IPS-15b (cell line): ENCODE results near the gene ZBTB16.
"Not testable (repeated sequence)": the region's sequence is repeated elsewhere in the genome, so short reads cannot be mapped to it uniquely, and the experiment has no call there.

Experiments
- H3K27me3 ChIP-seq: one replicate; pipeline ENCODE4 v1.6.1; 2013; ENCODE audit warnings: low read length; ENCODE audit not compliant: control insufficient read depth, insufficient read depth
- H3K36me3 ChIP-seq: one replicate; pipeline ENCODE4 v1.6.1; 2013; ENCODE audit warnings: low read length; ENCODE audit not compliant: control insufficient read depth, insufficient read depth
- H3K4me1 ChIP-seq: one replicate; pipeline ENCODE4 v1.6.1; 2013; ENCODE audit warnings: mild to moderate bottlenecking, low read length; ENCODE audit not compliant: control insufficient read depth, insufficient read depth
- H3K4me3 ChIP-seq: one replicate; pipeline ENCODE4 v1.5.1; 2013; ENCODE audit warnings: low read depth, low read length
- H3K9ac ChIP-seq: one replicate; pipeline ENCODE4 v1.6.1; 2013; ENCODE audit warnings: low read depth, mild to moderate bottlenecking, low read length
- H3K9me3 ChIP-seq: one replicate; pipeline ENCODE4 v1.6.1; 2013; ENCODE audit warnings: mild to moderate bottlenecking, low read length; ENCODE audit not compliant: control insufficient read depth, insufficient read depth

Gene ZBTB16

GRCh38 chr11:114047327-114047726 is 12.2 kb upstream of the ZBTB16 start:
- no peak overlapping the region for H3K4me3 ChIP-seq
- peaks cover 3% of the 10 kb centered on the region for H3K27me3 ChIP-seq
- H3K36me3 ChIP-seq: no peaks in the 10 kb centered on the region
- no peak overlapping the region for H3K9ac ChIP-seq
- H3K4me1 ChIP-seq: peaks cover 13% of the 10 kb centered on the region
- H3K9me3 ChIP-seq: no peaks in the 10 kb centered on the region

GRCh38 chr11:114049050-114049449 is 10.5 kb upstream of the ZBTB16 start:
- H3K27me3 ChIP-seq: peaks cover 6% of the 10 kb centered on the region
- peaks cover 13% of the 10 kb centered on the region for H3K4me1 ChIP-seq

GRCh38 chr11:114049766-114050165 is 9.7 kb upstream of the ZBTB16 start:
- H3K4me1 ChIP-seq, H3K27me3 ChIP-seq, H3K4me3 ChIP-seq, H3K9ac ChIP-seq, H3K36me3 ChIP-seq, H3K9me3 ChIP-seq: not testable (repeated sequence)

More at GRCh38 chr11:114049050-114049449, 10.5 kb upstream of the ZBTB16 start:
- H3K36me3 ChIP-seq: no peaks in the 10 kb centered on the region
- no peak overlapping the region for H3K4me3 ChIP-seq
- no peaks in the 10 kb centered on the region for H3K9me3 ChIP-seq
- no peak overlapping the region for H3K9ac ChIP-seq

GRCh38 chr11:114050258-114050927 is 9.1 kb upstream of the ZBTB16 start:
- H3K4me1 ChIP-seq: peaks cover 10% of the 10 kb centered on the region
- H3K9me3 ChIP-seq: no peaks in the 10 kb centered on the region
- H3K9ac ChIP-seq: peak overlapping the region; percentile 12
- H3K36me3 ChIP-seq: no peaks in the 10 kb centered on the region
- peaks cover 15% of the 10 kb centered on the region for H3K27me3 ChIP-seq
- H3K4me3 ChIP-seq: no peak overlapping the region

GRCh38 chr11:114051558-114051957 is 8.0 kb upstream of the ZBTB16 start:
- H3K9ac ChIP-seq: no peak overlapping the region
- H3K9me3 ChIP-seq: no peaks in the 10 kb centered on the region
- no peaks in the 10 kb centered on the region for H3K36me3 ChIP-seq
- peaks cover 26% of the 10 kb centered on the region for H3K27me3 ChIP-seq
- H3K4me3 ChIP-seq: no peak overlapping the region
- peaks cover 10% of the 10 kb centered on the region for H3K4me1 ChIP-seq

GRCh38 chr11:114052160-114052559 is 7.4 kb upstream of the ZBTB16 start:
- no peaks in the 10 kb centered on the region for H3K36me3 ChIP-seq
- H3K9ac ChIP-seq: no peak overlapping the region
- no peak overlapping the region for H3K4me3 ChIP-seq
- peaks cover 32% of the 10 kb centered on the region for H3K27me3 ChIP-seq
- peaks cover 10% of the 10 kb centered on the region for H3K4me1 ChIP-seq
- H3K9me3 ChIP-seq: no peaks in the 10 kb centered on the region

- Histone ChIP-seq H3K4me3 (no peak overlapping the region), H3K4me1 (peaks cover 16% of the 10 kb centered on the region), H3K9me3 (no peaks in the 10 kb centered on the region), H3K27me3 (peaks cover 44% of the 10 kb centered on the region), H3K36me3 (no peaks in the 10 kb centered on the region), H3K9ac (no peak overlapping the region)
Observed at GRCh38 chr11:114053406-114053805, 6.1 kb upstream of the ZBTB16 start.

- Histone ChIP-seq H3K9me3 (no peaks in the 10 kb centered on the region), H3K4me1 (peaks cover 6% of the 10 kb centered on the region), H3K4me3 (no peak overlapping the region), H3K36me3 (no peaks in the 10 kb centered on the region), H3K27me3 (peaks cover 52% of the 10 kb centered on the region), H3K9ac (no peak overlapping the region)
Observed at GRCh38 chr11:114054806-114055205, 4.7 kb upstream of the ZBTB16 start.

GRCh38 chr11:114056409-114056808 is 3.1 kb upstream of the ZBTB16 start:
- peaks cover 65% of the 10 kb centered on the region for H3K27me3 ChIP-seq
- no peaks in the 10 kb centered on the region for H3K36me3 ChIP-seq
- peaks cover 8% of the 10 kb centered on the region for H3K4me1 ChIP-seq
- H3K4me3 ChIP-seq: no peak overlapping the region
- no peaks in the 10 kb centered on the region for H3K9me3 ChIP-seq
- no peak overlapping the region for H3K9ac ChIP-seq

GRCh38 chr11:114057147-114057546 is 2.4 kb upstream of the ZBTB16 start:
- H3K9me3 ChIP-seq: no peaks in the 10 kb centered on the region
- H3K36me3 ChIP-seq: no peaks in the 10 kb centered on the region
- H3K4me3 ChIP-seq: no peak overlapping the region
- peaks cover 73% of the 10 kb centered on the region for H3K27me3 ChIP-seq
- no peak overlapping the region for H3K9ac ChIP-seq
- peaks cover 10% of the 10 kb centered on the region for H3K4me1 ChIP-seq

GRCh38 chr11:114057605-114058004 is 1.9 kb upstream of the ZBTB16 start:
- H3K4me1 ChIP-seq: peaks cover 10% of the 10 kb centered on the region
- no peak overlapping the region for H3K4me3 ChIP-seq
- no peaks in the 10 kb centered on the region for H3K36me3 ChIP-seq
- no peak overlapping the region for H3K9ac ChIP-seq
- H3K27me3 ChIP-seq: peaks cover 77% of the 10 kb centered on the region
- no peaks in the 10 kb centered on the region for H3K9me3 ChIP-seq

GRCh38 chr11:114058026-114058706 is 1.3 kb upstream of the ZBTB16 start:
- peaks cover 83% of the 10 kb centered on the region for H3K27me3 ChIP-seq
- no peak overlapping the region for H3K9ac ChIP-seq
- H3K36me3 ChIP-seq: no peaks in the 10 kb centered on the region
- no peaks in the 10 kb centered on the region for H3K9me3 ChIP-seq
- H3K4me1 ChIP-seq: peaks cover 10% of the 10 kb centered on the region
- peak overlapping the region; percentile 60 for H3K4me3 ChIP-seq
